HG03432 (cell line): ENCODE data around the gene DPYSL5.

Experiments
- ATAC-seq: cut with Tn5 transposase; IDR thresholded peaks from one replicate; pipeline ENCODE4 v1.9.1; 2021; ENCODE audit warnings: mild to moderate bottlenecking, moderate library complexity; ENCODE audit not compliant: unreplicated experiment

The DPYSL5 gene

DNA sequence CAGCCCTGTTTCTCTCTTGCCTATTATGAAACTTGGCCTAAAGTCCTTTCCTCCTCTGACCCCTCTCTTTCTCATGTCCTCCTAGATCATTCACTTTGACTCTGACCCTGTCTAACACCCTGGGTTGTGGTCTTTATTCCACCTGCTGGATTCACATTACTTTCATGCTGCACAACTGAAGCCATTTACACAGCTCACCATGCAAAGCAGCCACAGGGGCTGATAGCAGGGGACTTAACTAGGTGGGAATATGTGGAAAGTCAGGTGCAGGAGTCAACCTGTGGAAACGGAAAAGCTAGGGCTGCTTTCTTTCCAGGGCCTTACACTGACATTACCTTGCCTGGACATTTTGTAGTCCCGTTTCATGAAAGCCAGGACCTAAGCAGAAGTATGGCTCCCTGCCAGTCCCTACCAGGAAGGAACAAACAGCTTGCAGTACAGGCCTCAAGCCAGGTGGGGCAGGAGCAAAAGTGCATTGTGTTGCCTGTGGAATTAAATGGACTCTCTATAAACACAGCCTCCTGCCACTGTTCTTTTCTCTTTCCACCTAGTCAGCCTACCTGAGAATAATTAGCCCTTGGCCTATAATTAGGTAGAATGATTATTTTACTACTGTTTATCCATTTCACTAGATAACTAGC is 134.3 kb downstream of the DPYSL5 start:
- ATAC-seq: no peak

DNA sequence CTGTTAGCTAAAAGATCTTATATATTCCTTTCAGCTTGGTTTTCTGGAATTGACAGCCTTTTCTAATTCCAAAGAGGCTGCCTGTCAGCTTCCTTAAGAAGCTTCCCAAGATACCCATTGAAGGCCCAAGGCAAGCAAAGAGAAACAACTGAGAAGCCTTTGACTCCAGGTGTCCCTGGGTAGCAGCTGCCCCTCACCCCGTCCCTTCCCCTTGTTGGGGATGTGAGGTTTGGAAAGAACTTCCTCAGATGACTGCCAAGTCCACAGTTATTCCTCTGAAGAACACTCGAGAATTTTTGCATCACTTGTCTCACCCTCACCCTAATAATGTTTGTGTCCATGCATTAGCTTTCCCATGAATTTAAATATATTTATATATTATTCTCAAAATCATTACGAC is 135.8 kb downstream of the DPYSL5 start:
- ATAC-seq: no peak

DNA sequence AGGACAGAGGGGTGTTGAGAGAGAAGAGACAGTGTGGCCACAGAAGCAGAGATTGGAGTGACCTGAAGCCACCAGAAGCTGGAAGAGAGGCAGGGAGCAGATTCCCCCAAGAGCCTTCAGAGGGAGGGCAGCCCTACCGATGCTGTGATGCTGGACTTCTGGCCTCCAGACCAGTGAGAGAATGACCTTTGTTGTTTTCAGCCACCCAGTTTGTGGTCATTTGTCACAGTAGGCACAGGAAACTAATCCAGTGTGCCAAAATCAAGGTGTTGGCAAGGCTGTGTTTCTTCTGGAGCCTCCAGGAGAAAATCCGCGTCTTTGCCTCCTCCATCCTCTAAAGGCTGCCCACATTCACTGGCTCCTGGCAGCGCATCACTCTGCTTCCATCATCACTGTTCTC is 137.9 kb downstream of the DPYSL5 start:
- ATAC-seq: no peak

DNA sequence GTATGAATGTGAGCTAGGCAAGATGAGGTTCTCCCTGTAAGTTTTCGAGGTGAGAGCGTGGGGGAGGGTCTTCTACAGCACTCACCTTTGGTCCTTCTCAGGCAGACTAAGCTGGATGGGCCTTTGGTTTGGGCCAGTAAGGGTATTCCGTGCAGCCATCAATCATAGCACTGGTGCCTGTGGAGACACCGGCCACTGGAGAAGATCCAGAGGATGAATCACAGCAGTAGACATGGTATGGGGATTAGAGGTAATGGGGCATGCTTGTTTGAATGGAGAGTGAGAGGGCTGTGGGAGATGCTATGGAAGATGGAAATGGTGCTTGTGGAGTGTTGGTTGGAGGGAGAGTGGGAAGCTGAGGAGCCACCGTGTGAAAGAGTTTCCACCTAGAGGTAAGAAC is 138.6 kb downstream of the DPYSL5 start:
- no peak for ATAC-seq

DNA sequence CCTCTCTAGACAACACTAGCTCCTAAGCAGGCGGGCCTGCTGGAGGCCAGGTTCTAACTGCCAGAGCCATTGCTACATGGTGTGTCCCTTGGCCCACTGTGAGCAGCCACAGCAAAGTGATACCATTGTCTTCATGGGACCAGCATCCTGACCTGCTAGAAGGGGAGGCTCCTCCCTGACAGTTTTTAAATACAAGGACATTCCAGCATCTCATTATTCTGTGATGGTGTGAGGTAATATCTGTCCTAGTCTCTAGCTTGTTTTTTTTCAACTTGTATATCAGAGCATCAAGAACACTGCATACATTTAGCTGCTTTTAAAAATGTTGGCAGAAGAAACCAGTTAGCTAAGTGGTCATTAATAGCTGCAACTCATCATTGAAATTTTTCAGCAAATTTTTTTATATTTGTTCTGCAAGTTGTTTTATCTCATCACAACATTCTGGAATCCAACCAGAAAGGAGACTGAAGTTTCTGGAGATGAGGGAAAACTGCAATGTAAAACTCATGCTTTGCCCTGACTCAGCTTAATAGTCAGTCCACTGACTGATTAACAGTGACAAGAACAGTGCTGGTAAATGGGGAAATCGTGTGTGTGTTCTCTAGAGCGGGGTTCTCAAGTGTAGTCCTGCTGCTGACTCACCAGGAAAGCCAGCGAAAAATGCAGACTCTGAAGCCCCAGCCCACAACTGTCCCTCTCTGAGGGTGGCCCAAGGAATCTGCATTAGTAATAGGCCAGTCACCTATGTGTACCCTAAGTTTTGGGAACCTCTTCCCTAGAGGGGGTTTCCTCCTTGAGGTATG is 140.3 kb downstream of the DPYSL5 start:
- ATAC-seq: no peak

DNA sequence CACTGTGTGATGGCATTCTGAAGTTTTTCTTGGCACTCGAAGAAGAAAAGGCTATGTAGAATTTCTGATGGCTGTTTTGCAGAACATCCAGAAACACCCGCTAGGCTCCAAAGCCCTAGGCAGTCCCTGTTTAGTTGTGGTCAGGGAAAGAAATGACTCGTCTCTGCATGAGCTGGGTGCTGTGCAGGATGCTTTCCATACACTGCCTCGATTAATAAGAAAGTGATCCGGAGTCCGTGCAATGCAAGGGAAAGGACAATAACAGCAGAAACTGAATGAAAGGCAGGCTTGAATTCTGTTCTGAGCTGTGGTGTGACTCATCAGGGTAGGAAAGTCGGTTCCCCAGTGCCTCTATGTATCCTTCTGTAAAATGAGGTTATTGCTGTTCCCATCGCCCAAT is 141.2 kb downstream of the DPYSL5 start:
- ATAC-seq: no peak

DNA sequence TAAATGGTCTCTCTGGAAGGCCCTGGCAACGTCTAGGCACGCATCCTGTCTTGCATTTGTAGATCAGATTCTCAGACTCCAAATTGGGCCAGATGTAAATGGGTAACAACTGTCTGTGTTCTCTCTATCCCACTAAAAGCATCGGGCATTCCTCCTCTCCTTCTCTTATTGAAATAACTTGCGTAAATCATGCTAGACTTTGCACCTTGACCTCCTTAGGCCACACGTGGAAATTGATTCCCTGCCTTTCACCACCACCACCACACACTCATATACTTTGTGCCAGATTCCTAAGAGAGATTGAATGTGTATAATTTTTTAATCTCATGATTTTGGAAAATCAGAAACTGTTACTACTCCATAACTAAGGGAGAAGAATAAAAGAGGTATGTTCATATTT is 143.8 kb downstream of the DPYSL5 start:
- no peak for ATAC-seq

DNA sequence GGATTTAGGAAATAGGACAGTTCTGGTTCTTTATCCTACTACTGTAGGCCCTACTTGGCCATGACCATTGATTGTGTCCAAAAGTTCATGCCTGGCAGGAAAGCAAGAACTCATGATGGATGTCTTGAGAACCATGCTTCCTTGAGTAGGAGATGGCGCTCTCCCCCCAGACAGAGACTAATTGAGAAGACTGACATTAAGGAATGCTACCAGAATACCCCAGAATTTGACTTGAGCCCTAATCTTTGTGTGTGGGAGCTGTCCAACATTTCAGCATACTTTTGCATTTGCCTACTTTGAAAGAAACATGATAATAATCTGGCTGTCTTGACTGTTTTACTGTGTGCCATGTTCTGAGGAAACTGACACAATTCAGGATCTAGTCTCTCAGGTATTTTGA is 145.8 kb downstream of the DPYSL5 start:
- ATAC-seq: no peak

DNA sequence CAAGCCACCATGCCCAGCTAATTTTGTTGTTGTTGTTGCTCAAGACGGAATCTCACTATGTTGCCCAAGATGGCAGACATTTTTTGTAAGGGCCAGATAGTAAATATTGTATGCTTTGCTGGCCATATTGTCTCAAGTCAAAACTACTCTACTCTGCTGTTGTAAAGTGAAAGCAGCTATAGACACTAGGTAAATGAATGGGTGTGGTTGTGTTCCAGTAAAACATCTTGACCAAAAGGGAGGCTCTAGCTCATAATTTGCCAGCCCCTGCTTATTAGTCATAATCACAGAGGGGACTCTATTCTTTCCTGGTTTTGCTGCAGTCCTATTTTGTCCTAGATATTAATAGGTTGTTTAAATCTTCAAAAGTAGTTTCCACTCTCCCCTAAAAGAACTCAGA is 147.1 kb downstream of the DPYSL5 start:
- no peak for ATAC-seq

DNA sequence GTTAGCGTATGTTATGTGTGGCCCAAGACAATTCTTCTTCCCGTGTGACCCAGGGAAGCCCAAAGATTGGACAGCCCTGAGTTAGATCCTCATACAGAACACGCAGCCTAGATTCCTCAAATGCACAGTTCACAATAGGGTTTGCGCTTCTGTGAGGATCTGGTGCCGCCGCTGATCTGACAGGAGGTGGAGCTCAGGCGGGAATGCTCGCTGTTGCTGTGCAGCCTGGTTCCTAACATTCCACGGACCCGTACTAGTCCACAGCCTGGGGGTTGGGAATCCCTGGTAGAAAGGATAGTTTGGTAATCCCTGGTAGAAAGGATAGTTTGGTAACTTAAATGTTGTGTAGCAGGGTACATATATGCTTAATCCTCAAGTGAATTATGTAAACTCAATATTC is 149.5 kb downstream of the DPYSL5 start:
- ATAC-seq: no peak

DNA sequence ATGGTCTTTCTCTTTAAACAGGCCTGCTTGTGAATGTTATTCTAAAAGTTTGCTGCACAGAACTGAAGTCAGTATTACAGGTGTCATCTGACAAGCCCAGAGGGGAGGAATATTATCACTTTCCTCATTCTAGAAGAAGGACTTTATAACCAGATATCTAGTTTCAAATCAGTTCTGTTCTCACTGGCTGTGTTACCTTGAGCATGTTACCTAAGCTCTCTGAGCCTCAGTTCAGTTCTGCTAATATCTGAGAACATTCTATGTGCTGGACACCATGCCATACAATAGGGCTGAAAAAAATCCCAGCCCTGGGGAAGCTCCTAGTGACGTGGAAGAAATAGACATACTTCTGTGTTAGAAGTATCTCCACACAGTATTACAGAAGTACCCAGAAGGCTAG is 150.4 kb downstream of the DPYSL5 start:
- no peak for ATAC-seq
